GM21528 (cell line): ENCODE data around the gene CLDN4.
"Not testable (repeated sequence)": the region's sequence is repeated elsewhere in the genome, so short reads cannot be mapped to it uniquely, and the experiment has no call there.

Source experiments
- ATAC-seq: cut with Tn5 transposase; IDR thresholded peaks from one replicate; pipeline ENCODE4 v1.9.1; 2021; ENCODE audit warnings: mild to moderate bottlenecking, moderate library complexity; ENCODE audit not compliant: unreplicated experiment, low FRiP score

The CLDN4 gene

GRCh38 chr7:73830681-73831583 lies at the start of gene CLDN4:
TSS of gene CLDN4 (plus strand) at chr7:73830996. CDS start at chr7:73831202, 206 bp downstream.
- no peak for ATAC-seq

- no peak for ATAC-seq
These were observed 44.2 kb upstream of the CLDN4 start for GRCh38 chr7:73786588-73786987.

GRCh38 chr7:73787786-73788048 lies 43.1 kb upstream of the CLDN4 start:
- ATAC-seq: not testable (repeated sequence)

GRCh38 chr7:73789051-73789450 lies 41.7 kb upstream of the CLDN4 start:
- ATAC-seq: no peak

- ATAC-seq: not testable (repeated sequence)
These were observed 39.6 kb upstream of the CLDN4 start for GRCh38 chr7:73791170-73791690.

GRCh38 chr7:73795188-73795587 lies 35.6 kb upstream of the CLDN4 start:
- not testable (repeated sequence) for ATAC-seq

GRCh38 chr7:73796656-73797055 lies 34.1 kb upstream of the CLDN4 start:
- not testable (repeated sequence) for ATAC-seq

GRCh38 chr7:73797176-73797575 lies 33.6 kb upstream of the CLDN4 start:
- not testable (repeated sequence) for ATAC-seq

- no peak for ATAC-seq
These were observed 31.3 kb upstream of the CLDN4 start for GRCh38 chr7:73799282-73800141.

DNA sequence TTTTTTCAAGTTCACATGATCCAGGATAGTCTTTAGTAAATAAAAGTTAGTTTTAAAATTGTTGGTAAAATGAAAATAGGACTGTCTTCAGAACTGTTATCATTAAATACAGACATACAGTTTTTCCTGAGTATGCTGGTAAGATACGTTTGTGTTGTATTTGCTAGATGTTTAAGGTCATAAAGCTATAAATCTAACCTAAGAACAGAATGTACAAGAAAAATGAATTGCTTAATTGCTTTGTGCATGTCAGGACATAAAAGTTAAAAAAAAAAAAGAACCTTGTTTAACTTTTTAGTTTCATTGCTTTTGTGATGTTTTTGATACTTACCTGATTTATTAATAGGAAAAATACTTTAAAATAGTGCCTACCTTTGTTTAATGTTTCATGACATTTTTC lies 29.2 kb upstream of the CLDN4 start:
- ATAC-seq: no peak

- no peak for ATAC-seq
These were observed 28.3 kb upstream of the CLDN4 start for GRCh38 chr7:73802459-73802858.

GRCh38 chr7:73809467-73809951 lies 21.3 kb upstream of the CLDN4 start:
- no peak for ATAC-seq

DNA sequence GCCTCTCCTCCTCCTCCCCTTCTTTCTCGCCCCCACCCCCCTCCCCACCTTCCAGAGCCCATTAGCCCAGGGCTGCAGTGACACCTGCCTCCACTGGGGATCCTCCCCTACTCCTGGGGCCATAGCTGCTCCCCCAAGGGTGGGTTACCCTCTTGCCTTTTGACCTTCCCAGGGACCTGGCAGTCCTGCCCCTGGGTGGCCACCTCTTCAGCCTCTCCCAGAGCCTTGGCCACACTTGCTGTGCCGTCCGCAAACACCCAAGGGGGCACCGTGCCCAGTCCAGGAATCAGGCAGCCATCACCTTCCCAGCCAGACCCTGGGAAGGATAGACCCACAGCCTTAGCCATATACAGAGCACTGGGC lies 19.8 kb upstream of the CLDN4 start:
- ATAC-seq: no peak

- no peak for ATAC-seq
These were observed 19.0 kb upstream of the CLDN4 start for GRCh38 chr7:73811760-73812168.

DNA sequence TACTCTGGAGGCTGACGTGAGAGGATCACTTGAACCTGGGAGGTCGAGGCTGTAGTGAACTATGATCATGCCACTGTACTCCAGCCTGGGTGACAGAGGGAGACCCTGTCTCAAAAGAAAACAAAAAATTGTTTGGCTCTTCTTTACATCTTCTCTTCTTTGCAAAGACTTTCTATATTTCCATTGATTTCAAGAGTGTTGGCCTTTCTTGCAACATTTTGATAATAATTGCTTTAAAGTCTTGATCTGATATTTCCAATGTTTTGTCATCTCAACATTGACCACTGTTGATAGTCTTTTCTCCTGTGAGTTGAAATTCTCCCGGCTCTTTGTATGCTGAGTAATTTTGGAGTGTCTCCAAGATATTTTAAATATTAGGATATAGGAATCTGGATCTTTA lies 17.8 kb upstream of the CLDN4 start:
- ATAC-seq: no peak

- ATAC-seq: no peak
These were observed 15.4 kb upstream of the CLDN4 start for GRCh38 chr7:73815436-73815835.

- no peak for ATAC-seq
These were observed 13.7 kb upstream of the CLDN4 start for GRCh38 chr7:73817121-73817520.

- no peak for ATAC-seq
These were observed 10.8 kb upstream of the CLDN4 start for GRCh38 chr7:73820013-73820412.

- ATAC-seq: not testable (repeated sequence)
These were observed 9.1 kb upstream of the CLDN4 start for GRCh38 chr7:73821597-73822285.

GRCh38 chr7:73822319-73823173 lies 8.2 kb upstream of the CLDN4 start:
- no peak for ATAC-seq
